ENCODE results near the gene ZNF202. TPM values are rescaled to one million over a fixed set of nuclear protein-coding genes. Genes with fewer than 3 reads are reported as not detected.

ZNF202 gene
- polyA plus RNA-seq, 2 of the 4 experiments (the other 2 are of a cell fraction): 10.0 to 14.2 TPM

DNA sequence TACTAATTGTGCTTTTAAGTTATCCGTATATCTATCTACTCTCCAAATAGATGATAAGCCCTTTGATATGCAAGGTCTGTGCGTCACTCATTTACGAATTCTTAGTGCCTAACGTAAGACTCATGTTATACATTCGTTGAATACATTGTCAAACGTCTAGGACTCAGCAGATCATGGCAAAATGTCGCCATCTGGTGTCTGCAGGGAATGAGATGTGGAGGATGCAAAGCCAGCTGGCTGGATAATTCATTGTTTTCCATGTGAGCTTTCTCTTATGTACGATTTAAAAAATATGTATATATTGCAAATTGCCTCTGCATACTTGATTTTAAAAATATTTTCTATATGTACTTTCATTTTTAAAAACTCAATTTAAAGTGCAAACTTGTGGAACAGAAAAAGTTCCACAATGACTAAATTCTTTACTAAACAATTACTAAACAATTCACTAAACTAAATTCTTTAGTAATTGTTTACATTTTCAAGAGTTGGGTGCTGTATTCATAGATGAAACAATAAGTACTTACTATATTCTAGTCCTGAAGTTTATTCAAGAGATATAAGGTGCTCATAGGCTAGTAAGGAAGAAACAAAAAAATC lies 33.8 kb downstream of the ZNF202 start:
- FAIRE-seq (no peak), DNase-seq (ENCODE audit: low read depth in 1 of 2, low spot score in 1 of 2) (peak; percentile 50 to 60), ATAC-seq (peak; percentile 83 to 89)
- WGBS (ENCODE audit: missing lambda C conversion rate): under 1% methylated on average over 8 of the region's 8 CpGs
- TF ChIP-seq SMC3 (IDR thresholded peaks at IDR 0.05) (peak; percentile 75), HOXB13 (CRISPR knock-in tag; IDR thresholded peaks at IDR 0.05; ENCODE audit: low read depth) (no peak), TP53 (CRISPR knock-in tag; IDR thresholded peaks at IDR 0.05) (no peak), RFX5 (IDR thresholded peaks at IDR 0.05) (no peak), RAD21 (conservative IDR thresholded peaks at IDR 0.05 in 1 of 2, IDR thresholded peaks at IDR 0.05 in 1 of 2) (peak; percentile 78 to 80)
- TF ChIP-seq, protein P1, sequence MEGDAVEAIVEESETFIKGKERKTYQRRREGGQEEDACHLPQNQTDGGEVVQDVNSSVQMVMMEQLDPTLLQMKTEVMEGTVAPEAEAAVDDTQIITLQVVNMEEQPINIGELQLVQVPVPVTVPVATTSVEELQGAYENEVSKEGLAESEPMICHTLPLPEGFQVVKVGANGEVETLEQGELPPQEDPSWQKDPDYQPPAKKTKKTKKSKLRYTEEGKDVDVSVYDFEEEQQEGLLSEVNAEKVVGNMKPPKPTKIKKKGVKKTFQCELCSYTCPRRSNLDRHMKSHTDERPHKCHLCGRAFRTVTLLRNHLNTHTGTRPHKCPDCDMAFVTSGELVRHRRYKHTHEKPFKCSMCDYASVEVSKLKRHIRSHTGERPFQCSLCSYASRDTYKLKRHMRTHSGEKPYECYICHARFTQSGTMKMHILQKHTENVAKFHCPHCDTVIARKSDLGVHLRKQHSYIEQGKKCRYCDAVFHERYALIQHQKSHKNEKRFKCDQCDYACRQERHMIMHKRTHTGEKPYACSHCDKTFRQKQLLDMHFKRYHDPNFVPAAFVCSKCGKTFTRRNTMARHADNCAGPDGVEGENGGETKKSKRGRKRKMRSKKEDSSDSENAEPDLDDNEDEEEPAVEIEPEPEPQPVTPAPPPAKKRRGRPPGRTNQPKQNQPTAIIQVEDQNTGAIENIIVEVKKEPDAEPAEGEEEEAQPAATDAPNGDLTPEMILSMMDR (IDR thresholded peaks at IDR 0.05): peak; percentile 77
- Histone ChIP-seq H3K4me3 (no peak overlapping the region), H3K4me2 (no peak overlapping the region), H3K9me3 (no peaks in the 10 kb centered on the region), H3K4me1 (no peaks in the 10 kb centered on the region), H3K27ac (no peak overlapping the region)
- POLR2A ChIA-PET: no interaction called here
- CTCF ChIA-PET: interaction anchor here (0.5 to 7.2 kb wide), 42 partner anchors 8 to 543 kb away, joined by 3 to 189 read pairs (median 4); partner anchors contain the start of gene SCN3B

DNA sequence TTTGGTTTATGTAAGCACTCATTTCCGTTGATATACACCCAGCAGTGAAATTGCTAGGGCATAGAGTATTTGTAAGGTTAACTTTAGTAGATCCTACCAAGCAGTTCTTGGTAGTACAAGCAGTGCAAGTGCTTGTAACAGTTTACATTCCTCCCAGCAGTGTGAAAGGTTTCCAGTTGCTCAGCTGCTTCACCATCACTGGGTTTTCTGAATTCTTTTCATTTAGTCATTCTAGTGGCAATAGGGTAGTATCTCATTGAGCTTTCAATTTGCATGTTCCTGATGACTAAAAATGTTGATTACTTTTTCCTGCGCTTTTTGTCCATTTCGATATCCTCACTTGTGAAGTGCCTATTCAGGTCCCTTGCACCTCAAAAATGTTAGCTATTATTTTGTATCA lies 34.3 kb downstream of the ZNF202 start:
- Histone ChIP-seq H3K4me1 (no peaks in the 10 kb centered on the region), H3K4me2 (no peak overlapping the region), H3K27ac (no peak overlapping the region), H3K4me3 (no peak overlapping the region), H3K9me3 (no peaks in the 10 kb centered on the region)
- ATAC-seq: no peak
- ChIA-PET POLR2A (no interaction called here), CTCF (interaction anchor here (0.5 to 7.2 kb wide), 34 partner anchors 9 to 542 kb away, joined by 3 to 189 read pairs (median 4); partner anchors contain the start of gene SCN3B)
- no peak for TF ChIP-seq ZSCAN20 (CRISPR knock-in tag; IDR thresholded peaks at IDR 0.05)
- no peak for TF ChIP-seq CBX2 (IDR thresholded peaks at IDR 0.05; ENCODE audit: borderline replicate concordance, low read depth)
- TF ChIP-seq POLR2AphosphoS2 (conservative IDR thresholded peaks at IDR 0.05; ENCODE audit: low read length): no peak
- TF ChIP-seq JUN (IDR thresholded peaks at IDR 0.05): no peak
- TF ChIP-seq RFX5 (IDR thresholded peaks at IDR 0.05): no peak
- no peak for TF ChIP-seq EP300 (IDR thresholded peaks at IDR 0.05)
- TF ChIP-seq ZNF302 (CRISPR knock-in tag; IDR thresholded peaks at IDR 0.05): no peak
- no peak for TF ChIP-seq FOXS1 (CRISPR knock-in tag; IDR thresholded peaks at IDR 0.05)
- TF ChIP-seq EHMT2 (IDR thresholded peaks at IDR 0.05; ENCODE audit: low read depth): no peak
- no peak for TF ChIP-seq KDM5A (IDR thresholded peaks at IDR 0.05)
- TF ChIP-seq KDM1A (IDR thresholded peaks at IDR 0.05; ENCODE audit: low read depth): no peak
- TF ChIP-seq NR3C1 (IDR thresholded peaks at IDR 0.05): no peak
- FAIRE-seq: no peak
- no peak for DNase-seq (ENCODE audit: low read depth in 1 of 2, low spot score in 1 of 2)
- WGBS (ENCODE audit: missing lambda C conversion rate): 63% methylated on average over 3 of the region's 3 CpGs

- 76% methylated on average over 3 of the region's 3 CpGs for WGBS (ENCODE audit: missing lambda C conversion rate)
- Histone ChIP-seq H3K27ac (no peak overlapping the region), H3K4me1 (no peaks in the 10 kb centered on the region), H3K4me3 (no peak overlapping the region), H3K4me2 (no peak overlapping the region), H3K9me3 (no peaks in the 10 kb centered on the region)
- DNase-seq (ENCODE audit: low read depth in 1 of 2, low spot score in 1 of 2) (no peak), ATAC-seq (no peak), FAIRE-seq (no peak)
- TF ChIP-seq EP300 (IDR thresholded peaks at IDR 0.05) (no peak), NFE2L2 (conservative IDR thresholded peaks at IDR 0.05; ENCODE audit: low read length) (no peak), CHD2 (IDR thresholded peaks at IDR 0.05; ENCODE audit: low read length, partially characterized antibody) (no peak), PHF8 (IDR thresholded peaks at IDR 0.05; ENCODE audit: borderline replicate concordance, low read depth) (no peak), ZSCAN20 (CRISPR knock-in tag; IDR thresholded peaks at IDR 0.05) (no peak), MAFK (IDR thresholded peaks at IDR 0.05; ENCODE audit: partially characterized antibody) (no peak), POLR2AphosphoS2 (conservative IDR thresholded peaks at IDR 0.05; ENCODE audit: low read length) (no peak), HDAC2 (IDR thresholded peaks at IDR 0.05) (no peak), ZFP36 (IDR thresholded peaks at IDR 0.05; ENCODE audit: borderline replicate concordance, partially characterized antibody) (no peak), BCL3 (IDR thresholded peaks at IDR 0.05) (no peak), RFX5 (IDR thresholded peaks at IDR 0.05) (no peak), POLR2A (IDR thresholded peaks at IDR 0.05; ENCODE audit: low read length) (no peak), KDM1A (IDR thresholded peaks at IDR 0.05; ENCODE audit: low read depth) (no peak)
- TF ChIP-seq, protein P1 (IDR thresholded peaks at IDR 0.05): no peak
- CTCF ChIA-PET: interaction anchor here (1.3 to 7.2 kb wide), 3 partner anchors 14 to 65 kb away, joined by 3 to 189 read pairs (median 3); no protein-coding TSS in a partner anchor
- POLR2A ChIA-PET: no interaction called here
These were observed 37.1 kb downstream of the ZNF202 start for GRCh38 chr11:123704341-123704740.

All from A549 (cell line).